HCT116 (cell line): Measurements from ENCODE around the gene SENP8.

Experiments
- CTCF ChIP-seq, 3 experiments: fragments of 200-600 bp in 1 of 3; sonication (generic) in 1 of 3; IDR thresholded peaks in 2 of 3; conservative IDR thresholded peaks in 1 of 3; 2 replicates each; pipeline ENCODE4 v1.5.1; 2012 to 2017; ENCODE audit warnings: low read depth in 2 of 3, low read length in 2 of 3, antibody characterized with exemption in 1 of 3, borderline replicate concordance in 1 of 3, control low read depth in 1 of 3, mild to moderate bottlenecking in 1 of 3, mixed read lengths in 1 of 3, mixed run types in 1 of 3, moderate library complexity in 1 of 3; ENCODE audit not compliant: insufficient read depth in 1 of 3
- EZH2 ChIP-seq: fragments of 200-600 bp; sonication (generic); IDR thresholded peaks from 2 replicates; pipeline ENCODE4 v1.6.1; 2017; ENCODE audit warnings: antibody characterized with exemption, mixed run types
- RAD21 ChIP-seq: IDR thresholded peaks from 2 replicates; pipeline ENCODE4 v1.6.1; 2012; ENCODE audit warnings: low read depth, mild to moderate bottlenecking
- SP1 ChIP-seq: IDR thresholded peaks from 2 replicates; pipeline ENCODE4 v1.6.1; 2012; ENCODE audit warnings: low read depth

DNA sequence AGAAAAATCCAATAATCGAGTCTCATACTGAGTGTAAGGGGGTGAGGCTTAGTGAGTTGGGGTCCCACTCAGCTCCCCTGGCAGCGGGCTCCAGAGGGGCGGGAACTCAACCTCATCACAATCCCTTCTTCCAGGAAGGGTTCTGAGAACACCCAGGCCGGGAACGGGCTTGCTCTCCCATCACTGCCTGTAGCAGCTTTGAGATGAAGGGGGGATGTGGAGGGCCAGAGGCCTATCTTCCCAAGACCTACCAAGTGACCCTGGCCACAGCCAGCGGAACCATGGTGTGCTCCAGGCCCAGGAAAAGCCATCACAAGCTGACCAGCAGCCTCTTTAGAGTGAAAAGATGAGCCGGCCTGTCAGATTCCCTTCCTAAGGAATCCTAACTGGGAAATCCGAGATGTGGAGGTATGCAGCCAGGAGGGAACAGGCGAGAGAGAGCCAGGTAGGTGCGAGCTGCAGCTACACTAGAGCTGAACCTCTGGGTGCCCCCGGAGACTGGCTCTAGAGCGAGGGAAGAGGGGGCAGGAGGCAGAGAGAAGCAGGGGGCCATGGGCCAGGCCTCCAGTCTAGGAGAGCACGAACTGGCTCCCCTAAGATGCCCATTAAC, 60.9 kb downstream of the SENP8 start:
- TF ChIP-seq CTCF (IDR thresholded peaks at IDR 0.05 in 2 of 3, conservative IDR thresholded peaks at IDR 0.05 in 1 of 3; ENCODE audit: borderline replicate concordance in 1 of 3, insufficient read depth in 1 of 3, low read depth in 2 of 3, low read length in 2 of 3), result no peak
- no peak for TF ChIP-seq EZH2
- no peak for TF ChIP-seq RAD21
- TF ChIP-seq SP1, result no peak
